BJ (cell line): ENCODE results near the gene SCFD2. TPM values are rescaled to one million over a fixed set of nuclear protein-coding genes. Genes with fewer than 3 reads are reported as not detected.

Experiments used
- CTCF ChIA-PET: fragments of 350-600 bp; formaldehyde crosslinking; extraction: SDS; loops from one replicate; lab custom pipeline; 2021; ENCODE audit warnings: antibody characterized with exemption, inconsistent platforms; lab: Yijun Ruan, JAX
- POLR2A ChIA-PET: fragments of 300-600 bp; sonication (Branson Sonifier 250); formaldehyde crosslinking; extraction: SDS; loops from one replicate; lab custom pipeline; 2021; ENCODE audit warnings: antibody characterized with exemption; lab: Charles Lee
- DNase-seq: peaks from one replicate; pipeline ENCODE4 v3.0.0-alpha.2; 2011; ENCODE audit warnings: low read depth
- H3K27me3 ChIP-seq: 2 replicates; pipeline ENCODE4 v1.6.0; 2011; ENCODE audit warnings: low read length; ENCODE audit not compliant: control insufficient read depth, insufficient read depth
- H3K36me3 ChIP-seq: 2 replicates; pipeline ENCODE4 v1.5.1; 2011; ENCODE audit warnings: low read length; ENCODE audit not compliant: control insufficient read depth, insufficient read depth
- H3K4me3 ChIP-seq: 2 replicates; pipeline ENCODE4 v1.5.1; 2011; ENCODE audit warnings: low read depth, mild to moderate bottlenecking, control low read depth, low read length
- CTCF ChIP-seq: IDR thresholded peaks from 2 replicates; pipeline ENCODE4 v1.5.1; 2011; ENCODE audit warnings: low read depth, mild to moderate bottlenecking, control low read depth, inconsistent platforms, low read length, moderate library complexity; ENCODE audit not compliant: insufficient read depth
- polyA plus RNA-seq: library from polyadenylated mRNA; depleted of rRNA; stranded (reverse); fragments of >200 nt; gene quantifications from 2 replicates; pipeline ENCODE4 v1.2.3, GENCODE V29; 2011

Gene SCFD2
- polyA plus RNA-seq, 1 experiment: 17.4 TPM

GRCh38 chr4:52880994-52881393, 484.9 kb downstream of the SCFD2 start:
- no peak for DNase-seq
- ChIA-PET CTCF (no interaction called here), POLR2A (interaction anchor here (0.9 kb wide), 1 partner anchor 169 kb away, joined by 3 read pairs; no protein-coding TSS in a partner anchor)

GRCh38 chr4:52879471-52879870, 486.4 kb downstream of the SCFD2 start:
- ChIA-PET CTCF (no interaction called here), POLR2A (no interaction called here)
- no peak overlapping the region for H3K4me3 ChIP-seq
- H3K36me3 ChIP-seq: no peaks in the 10 kb centered on the region
- no peak for TF ChIP-seq CTCF
- no peak for DNase-seq
- H3K27me3 ChIP-seq: no peaks in the 10 kb centered on the region

More at GRCh38 chr4:52880994-52881393, 484.9 kb downstream of the SCFD2 start:
- TF ChIP-seq CTCF: no peak
- Histone ChIP-seq H3K36me3 (no peaks in the 10 kb centered on the region), H3K4me3 (no peak overlapping the region), H3K27me3 (no peaks in the 10 kb centered on the region)

- POLR2A ChIA-PET: no interaction called here
- DNase-seq: no peak
- H3K36me3 ChIP-seq: no peaks in the 10 kb centered on the region
- CTCF ChIA-PET: no interaction called here
- H3K4me3 ChIP-seq: no peak overlapping the region
- H3K27me3 ChIP-seq: no peaks in the 10 kb centered on the region
- TF ChIP-seq CTCF: no peak
These were observed 488.2 kb downstream of the SCFD2 start for GRCh38 chr4:52877694-52878093.

DNA sequence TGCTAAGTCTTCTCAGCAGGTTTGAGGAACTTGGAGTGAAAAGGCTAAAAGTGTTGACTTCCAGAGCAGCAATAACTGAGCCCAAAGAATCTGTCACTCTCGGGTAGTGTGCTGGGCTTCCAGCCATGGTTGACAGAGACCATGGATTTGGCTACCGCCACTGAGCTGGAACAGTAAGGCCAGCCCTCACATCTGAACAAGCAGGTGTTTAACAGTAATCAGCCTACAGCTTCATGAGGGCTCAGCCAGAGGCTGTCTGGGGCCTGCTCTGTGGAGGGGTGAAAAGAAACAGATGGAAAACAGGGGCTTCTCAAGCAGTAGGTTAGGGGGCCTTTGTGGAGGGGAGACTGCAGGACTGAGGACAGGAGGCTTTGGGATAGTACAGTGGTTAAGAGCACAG, 488.8 kb downstream of the SCFD2 start:
- POLR2A ChIA-PET: no interaction called here
- no peak for DNase-seq
- CTCF ChIA-PET: no interaction called here
- no peaks in the 10 kb centered on the region for H3K36me3 ChIP-seq
- H3K27me3 ChIP-seq: no peaks in the 10 kb centered on the region
- no peak for TF ChIP-seq CTCF
- no peak overlapping the region for H3K4me3 ChIP-seq

GRCh38 chr4:52876069-52876468, 489.8 kb downstream of the SCFD2 start:
- Histone ChIP-seq H3K27me3 (no peaks in the 10 kb centered on the region), H3K36me3 (peaks cover 1% of the 10 kb centered on the region), H3K4me3 (no peak overlapping the region)
- CTCF ChIA-PET: no interaction called here
- POLR2A ChIA-PET: interaction anchor here (0.6 kb wide), 1 partner anchor 506 kb away, joined by 3 read pairs; no protein-coding TSS in a partner anchor
- TF ChIP-seq CTCF: no peak
- no peak for DNase-seq
